ENCODE data around the gene RXFP4.

The RXFP4 gene

GRCh38 chr1:155900161-155900560, 41.3 kb upstream of the RXFP4 start:
- no peak for TF ChIP-seq CTCF (conservative IDR thresholded peaks at IDR 0.05)
- no peak overlapping the region for H3K27ac ChIP-seq

DNA sequence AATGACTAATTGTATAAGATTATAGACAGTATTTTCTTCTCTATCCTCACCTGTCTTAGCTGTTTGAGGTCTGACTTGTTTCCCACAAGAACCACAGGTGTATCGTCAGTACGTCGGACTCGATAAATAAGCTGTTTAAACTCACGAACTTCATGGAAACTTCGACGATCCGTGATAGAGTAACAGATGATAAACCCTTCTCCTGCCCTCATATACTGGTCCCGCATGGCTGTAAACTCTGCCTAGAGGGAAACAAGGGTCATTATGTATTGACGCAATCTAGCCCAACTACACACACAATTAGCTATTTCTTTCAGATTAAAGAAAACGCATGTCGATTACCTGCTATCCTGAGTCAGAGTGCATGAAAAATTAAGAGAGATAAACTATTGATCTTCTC, 37.2 kb upstream of the RXFP4 start:
- no peak overlapping the region for H3K27ac ChIP-seq
- TF ChIP-seq CTCF (conservative IDR thresholded peaks at IDR 0.05), result no peak

DNA sequence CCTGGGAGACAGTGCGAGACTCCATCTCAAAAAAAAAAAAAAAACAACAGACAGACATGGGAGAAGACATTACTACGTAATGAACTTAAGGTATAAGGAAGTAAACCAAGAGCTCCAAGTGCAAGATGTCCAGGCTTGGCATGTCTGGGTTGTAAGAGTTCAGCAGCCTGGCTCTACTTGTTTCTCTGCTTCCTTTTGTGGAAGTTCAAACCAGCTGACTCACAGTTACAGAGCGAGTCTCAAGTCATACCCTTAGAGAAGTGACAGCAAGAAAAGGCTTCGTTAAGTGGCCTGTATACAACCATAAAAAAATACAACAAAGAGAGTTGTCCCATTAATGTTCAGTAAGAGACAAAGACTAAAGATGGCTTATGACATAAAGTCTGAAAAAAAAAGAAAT, 31.5 kb upstream of the RXFP4 start:
- H3K27ac ChIP-seq, result peak overlapping the region; percentile 83
- no peak for TF ChIP-seq CTCF (conservative IDR thresholded peaks at IDR 0.05)

- no peak for TF ChIP-seq CTCF (conservative IDR thresholded peaks at IDR 0.05)
- H3K27ac ChIP-seq, result peak overlapping the region; percentile 83
Observed at GRCh38 chr1:155910621-155911121, 30.8 kb upstream of the RXFP4 start.

GRCh38 chr1:155911156-155912055, 30.0 kb upstream of the RXFP4 start, which contains the start of gene RIT1:
TSS of gene RIT1 (minus strand) at chr1:155911349. CDS start at chr1:155910761, 588 bp downstream.
- H3K27ac ChIP-seq, result peak within 1 kb of the TSS; percentile 83
- no peak; the same call in 1 of the 2 replicates for TF ChIP-seq CTCF (conservative IDR thresholded peaks at IDR 0.05)

DNA sequence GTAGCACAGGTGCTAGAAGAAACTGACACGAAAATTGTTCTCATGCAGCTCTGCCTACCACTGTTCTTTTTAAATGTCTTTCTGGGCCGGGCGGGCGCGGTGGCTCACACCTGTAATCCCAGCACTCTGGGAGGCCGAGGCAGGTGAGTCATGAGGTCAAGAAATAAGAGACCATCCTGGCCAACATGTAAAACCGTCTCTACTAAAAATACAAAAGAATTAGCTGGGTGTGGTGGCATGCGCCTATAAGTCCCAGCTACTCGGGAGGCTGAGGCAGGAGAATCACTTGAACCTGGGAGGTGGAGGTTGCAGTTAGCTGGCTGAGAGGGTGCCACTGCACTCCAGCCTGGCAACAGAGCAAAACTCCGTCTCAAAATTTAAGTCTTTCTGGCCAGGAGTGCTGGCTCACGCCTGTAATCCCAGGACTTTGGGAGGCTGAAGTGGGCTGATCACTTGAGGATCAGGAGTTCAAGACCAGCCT, 29.3 kb upstream of the RXFP4 start:
- H3K27ac ChIP-seq, result peak overlapping the region; percentile 83
- no peak for TF ChIP-seq CTCF (conservative IDR thresholded peaks at IDR 0.05)

- H3K27ac ChIP-seq, result no peak overlapping the region; the same call in 1 of the 2 replicates
- no peak for TF ChIP-seq CTCF (conservative IDR thresholded peaks at IDR 0.05)
Observed at GRCh38 chr1:155913969-155914757, 27.3 kb upstream of the RXFP4 start.
